Transverse colon (tissue), 3 donors: ENCODE results near the gene ARF6.

ENCODE experiments used
- POLR2A ChIP-seq: fragments of 450-650 bp; IDR thresholded peaks from one replicate; pipeline ENCODE4 v1.6.1; 2016; ENCODE audit warnings: antibody characterized with exemption, mild to moderate bottlenecking, moderate library complexity
- TF ChIP-seq, protein P1 (sequence below), 5 experiments: fragments of 200-600 bp in 3 of 5; fragments of 450-650 bp in 2 of 5; sonication (generic) in 3 of 5; IDR thresholded peaks; 1 replicate in 2 of 5; 2 replicates in 3 of 5; pipeline ENCODE4 v1.5.1; 2016 to 2017; ENCODE audit warnings: antibody characterized with exemption in 5 of 5, inconsistent platforms in 3 of 5, mild to moderate bottlenecking in 2 of 5, moderate library complexity in 1 of 5

DNA sequence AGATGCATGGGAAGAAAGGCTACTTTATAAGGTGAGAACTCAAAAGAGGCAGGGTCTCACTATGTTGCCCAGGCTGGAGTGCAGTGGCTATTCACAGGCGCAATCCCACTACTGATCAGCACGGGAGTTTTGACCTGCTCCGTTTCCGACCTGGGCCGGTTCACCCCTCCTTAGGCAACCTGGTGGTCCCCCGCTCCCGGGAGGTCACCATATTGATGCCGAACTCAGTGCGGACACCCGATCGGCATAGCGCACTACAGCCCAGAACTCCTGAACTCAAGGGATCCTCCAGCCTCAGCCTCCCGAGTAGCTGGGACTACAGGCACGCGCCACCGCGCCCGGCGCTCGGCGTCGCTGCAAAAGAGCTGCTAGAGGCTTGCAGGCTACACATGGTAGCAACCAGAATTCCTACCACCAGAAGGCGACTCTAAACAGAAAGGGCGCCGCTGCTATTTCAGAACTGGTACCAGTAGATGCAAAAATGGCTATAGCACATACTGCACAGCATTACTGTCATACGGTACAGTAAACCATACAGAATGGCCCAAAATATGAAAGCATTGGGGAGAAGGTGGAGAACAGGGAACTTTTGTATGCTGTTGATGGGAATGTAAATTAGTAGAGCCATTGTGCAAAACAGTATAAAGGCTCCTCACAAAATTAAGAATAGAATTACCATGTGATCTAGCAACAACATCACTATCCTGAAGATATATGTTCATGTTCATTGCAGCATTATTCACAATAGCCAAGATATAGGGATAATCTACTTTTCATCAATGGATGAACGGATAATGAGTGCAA is 39.1 kb upstream of the ARF6 start:
- TF ChIP-seq, protein P1, sequence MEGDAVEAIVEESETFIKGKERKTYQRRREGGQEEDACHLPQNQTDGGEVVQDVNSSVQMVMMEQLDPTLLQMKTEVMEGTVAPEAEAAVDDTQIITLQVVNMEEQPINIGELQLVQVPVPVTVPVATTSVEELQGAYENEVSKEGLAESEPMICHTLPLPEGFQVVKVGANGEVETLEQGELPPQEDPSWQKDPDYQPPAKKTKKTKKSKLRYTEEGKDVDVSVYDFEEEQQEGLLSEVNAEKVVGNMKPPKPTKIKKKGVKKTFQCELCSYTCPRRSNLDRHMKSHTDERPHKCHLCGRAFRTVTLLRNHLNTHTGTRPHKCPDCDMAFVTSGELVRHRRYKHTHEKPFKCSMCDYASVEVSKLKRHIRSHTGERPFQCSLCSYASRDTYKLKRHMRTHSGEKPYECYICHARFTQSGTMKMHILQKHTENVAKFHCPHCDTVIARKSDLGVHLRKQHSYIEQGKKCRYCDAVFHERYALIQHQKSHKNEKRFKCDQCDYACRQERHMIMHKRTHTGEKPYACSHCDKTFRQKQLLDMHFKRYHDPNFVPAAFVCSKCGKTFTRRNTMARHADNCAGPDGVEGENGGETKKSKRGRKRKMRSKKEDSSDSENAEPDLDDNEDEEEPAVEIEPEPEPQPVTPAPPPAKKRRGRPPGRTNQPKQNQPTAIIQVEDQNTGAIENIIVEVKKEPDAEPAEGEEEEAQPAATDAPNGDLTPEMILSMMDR (IDR thresholded peaks at IDR 0.05) = peak; percentile 70 to 90 (median 79)
- TF ChIP-seq POLR2A = no peak
